HG03432 (cell line): ENCODE data around the gene EEF1B2.
"Not testable (repeated sequence)": the region's sequence is repeated elsewhere in the genome, so short reads cannot be mapped to it uniquely, and the experiment has no call there.

Experiments used
- ATAC-seq: cut with Tn5 transposase; IDR thresholded peaks from one replicate; pipeline ENCODE4 v1.9.1; 2021; ENCODE audit warnings: mild to moderate bottlenecking, moderate library complexity; ENCODE audit not compliant: unreplicated experiment

EEF1B2 gene

GRCh38 chr2:206163251-206163880, 3.7 kb downstream of the EEF1B2 start:
- no peak for ATAC-seq

DNA sequence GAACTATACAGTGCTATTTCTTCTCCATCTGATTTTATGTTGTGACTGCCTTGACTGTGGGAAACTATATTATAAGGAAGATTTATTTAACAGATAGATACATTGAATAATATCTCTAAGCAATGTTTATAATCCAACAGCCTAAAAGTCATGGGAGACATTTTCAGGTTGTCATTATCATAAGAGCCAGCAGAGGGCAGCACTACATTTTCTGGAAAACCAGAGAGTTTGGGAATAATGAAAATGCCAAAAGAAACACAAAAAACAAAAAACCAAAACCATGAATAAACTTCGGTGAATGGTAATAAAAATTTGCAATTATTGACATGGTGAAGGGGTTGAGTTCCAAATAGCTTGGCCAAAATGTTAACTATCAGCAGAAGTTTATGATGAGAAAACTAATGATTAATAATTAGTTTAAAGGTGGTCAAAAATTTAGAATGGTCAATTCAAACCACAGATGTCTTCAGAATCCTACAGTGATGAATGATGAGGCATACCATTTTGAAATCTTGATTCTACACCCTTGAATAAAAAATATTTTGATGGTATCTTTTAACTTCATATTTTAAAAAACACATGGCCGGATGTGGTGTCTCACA, 4.7 kb downstream of the EEF1B2 start:
- ATAC-seq: no peak

GRCh38 chr2:206168230-206168629, 8.5 kb downstream of the EEF1B2 start:
- not testable (repeated sequence) for ATAC-seq

DNA sequence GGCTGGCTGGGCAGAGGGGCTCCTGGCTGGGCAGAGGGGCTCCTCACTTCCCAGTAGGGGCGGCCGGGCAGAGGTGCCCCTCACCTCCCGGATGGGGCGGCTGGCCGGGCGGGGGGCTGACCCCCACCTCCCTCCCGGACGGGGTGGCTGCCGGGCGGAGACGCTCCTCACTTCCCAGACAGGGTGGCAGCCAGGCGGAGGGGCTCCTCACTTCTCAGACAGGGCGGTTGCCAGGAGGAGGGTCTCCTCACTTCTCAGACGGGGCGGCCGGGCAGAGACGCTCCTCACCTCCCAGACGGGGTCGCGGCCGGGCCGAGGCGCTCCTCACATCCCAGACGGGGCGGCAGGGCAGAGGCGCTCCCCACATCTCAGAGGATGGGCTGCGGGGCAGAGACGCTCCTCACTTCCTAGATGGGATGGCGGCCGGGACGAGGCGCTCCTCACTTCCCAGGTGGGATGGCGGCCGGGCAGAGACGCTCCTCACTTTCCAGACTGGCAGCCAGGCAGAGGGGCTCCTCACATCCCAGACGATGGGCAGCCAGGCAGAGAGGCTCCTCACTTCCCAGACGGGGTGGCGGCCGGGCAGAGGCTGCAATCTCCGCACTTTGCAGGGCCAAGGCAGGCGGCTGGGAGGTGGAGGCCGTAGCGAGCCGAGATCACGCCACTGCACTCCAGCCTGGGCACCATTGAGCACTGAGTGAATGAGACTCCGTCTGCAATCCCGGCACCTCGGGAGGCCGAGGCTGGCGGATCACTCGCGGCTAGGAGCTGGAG, 12.1 kb downstream of the EEF1B2 start:
- ATAC-seq: not testable (repeated sequence)

GRCh38 chr2:206173147-206173546, 13.5 kb downstream of the EEF1B2 start:
- no peak for ATAC-seq

- ATAC-seq: no peak
Observed at GRCh38 chr2:206176121-206176520, 16.4 kb downstream of the EEF1B2 start.

DNA sequence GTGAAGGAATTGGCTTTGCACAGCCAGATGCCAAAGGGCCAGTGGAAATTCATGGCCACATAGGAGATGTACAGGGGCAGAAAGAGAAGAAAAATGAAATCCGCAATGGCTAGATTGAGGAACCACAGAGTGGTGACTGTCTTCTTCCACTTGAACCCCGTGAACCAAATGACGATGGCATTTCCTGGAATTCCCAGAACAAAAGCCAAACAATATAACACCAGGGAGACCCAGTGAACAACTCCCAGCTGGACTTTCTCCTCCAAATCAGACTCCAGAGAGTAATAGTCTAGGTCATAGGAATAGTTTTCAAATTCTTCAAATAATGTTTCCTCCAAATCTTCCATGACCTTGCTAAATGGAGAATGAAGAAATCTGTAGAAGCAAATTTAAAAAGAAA, 17.2 kb downstream of the EEF1B2 start:
- no peak for ATAC-seq

DNA sequence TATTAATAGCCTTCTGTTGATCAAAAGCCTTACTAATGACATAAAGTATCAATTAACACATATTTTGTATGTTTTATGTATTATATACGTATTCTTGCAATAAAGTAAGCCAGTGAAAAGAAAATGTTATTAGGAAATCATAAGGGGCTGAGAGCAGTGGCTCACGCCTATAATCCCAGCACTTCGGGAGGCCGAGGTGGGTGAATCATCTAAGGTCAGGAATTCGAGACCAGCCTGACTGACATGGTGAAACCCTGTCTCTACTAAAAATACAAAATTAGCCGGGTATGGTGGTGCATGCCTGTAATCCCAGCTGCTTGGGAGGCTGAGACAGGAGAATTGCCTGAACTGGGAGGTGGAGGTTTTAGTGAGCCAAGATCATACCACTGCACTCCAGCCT, 21.8 kb downstream of the EEF1B2 start:
- ATAC-seq: not testable (repeated sequence)

GRCh38 chr2:206189691-206190090, 30.0 kb downstream of the EEF1B2 start:
- no peak for ATAC-seq

DNA sequence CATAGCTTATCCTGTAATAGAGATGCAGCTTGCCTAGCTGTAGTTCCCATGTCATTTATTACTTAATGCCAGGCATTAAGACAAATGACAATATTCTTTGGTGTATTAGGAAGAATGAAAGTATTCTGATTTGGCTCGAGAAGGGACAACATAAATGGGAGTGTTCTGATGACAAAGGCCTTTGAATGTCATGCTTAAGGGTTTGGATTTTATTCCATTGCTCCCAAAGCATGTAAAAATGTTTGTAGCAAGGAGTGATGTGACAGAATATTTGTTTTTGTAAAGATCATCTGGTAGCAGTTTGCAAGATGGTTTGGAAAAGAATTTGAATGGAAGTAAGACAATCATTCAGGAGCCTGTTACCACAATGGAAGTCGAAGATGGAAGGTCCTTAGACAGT, 30.4 kb downstream of the EEF1B2 start:
- no peak for ATAC-seq

- ATAC-seq: no peak
Observed at GRCh38 chr2:206190689-206191088, 31.0 kb downstream of the EEF1B2 start.

DNA sequence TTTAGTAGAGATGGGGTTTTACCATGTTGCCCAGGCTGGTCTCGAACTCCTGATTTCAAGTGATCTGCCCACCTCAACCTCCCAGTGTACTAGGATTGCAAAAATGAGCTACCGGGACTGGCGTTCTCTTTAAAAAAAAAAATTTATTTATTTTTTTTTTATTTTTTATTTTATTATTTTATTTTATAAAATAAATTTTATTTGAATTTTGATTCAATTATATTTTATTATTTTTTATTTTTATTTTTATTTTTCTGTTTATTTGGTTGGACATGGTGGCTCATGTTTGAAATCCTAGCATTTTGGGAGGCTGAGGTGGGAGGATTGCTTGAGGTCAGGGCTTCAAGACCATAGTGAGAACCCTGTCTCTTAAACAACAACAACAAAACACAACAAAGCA, 32.5 kb downstream of the EEF1B2 start:
- ATAC-seq: no peak

DNA sequence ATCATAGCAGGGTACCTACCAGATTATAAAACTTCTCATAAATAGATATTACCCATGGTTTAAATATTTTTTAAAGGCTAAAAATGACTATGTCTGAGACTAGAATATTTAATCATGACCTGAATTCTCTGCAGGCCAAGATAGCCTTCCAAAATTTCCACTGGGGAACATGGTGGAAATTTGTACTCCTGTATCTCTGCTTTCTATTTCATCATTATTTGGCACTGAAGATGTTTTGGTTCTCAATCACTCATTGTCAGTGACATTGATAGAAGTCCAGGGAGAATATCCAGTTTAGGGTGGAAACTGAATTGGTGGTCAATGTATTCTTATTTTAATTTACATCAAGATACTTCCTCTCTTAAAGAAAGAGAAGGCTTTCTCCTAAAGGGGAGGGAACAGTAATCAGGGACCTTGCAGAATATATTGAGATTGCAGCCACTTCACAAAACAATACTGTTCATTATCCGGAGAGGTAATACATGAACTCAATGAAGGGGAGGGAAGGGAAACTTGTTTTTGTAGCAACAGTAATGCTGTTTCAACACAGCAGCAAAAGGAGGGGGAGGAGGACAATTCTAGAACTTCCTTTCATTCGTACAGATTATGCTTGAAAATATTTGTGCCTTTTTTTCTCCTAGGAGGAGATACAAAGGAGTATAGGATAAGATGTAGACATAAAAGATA, 34.1 kb downstream of the EEF1B2 start:
- no peak for ATAC-seq

DNA sequence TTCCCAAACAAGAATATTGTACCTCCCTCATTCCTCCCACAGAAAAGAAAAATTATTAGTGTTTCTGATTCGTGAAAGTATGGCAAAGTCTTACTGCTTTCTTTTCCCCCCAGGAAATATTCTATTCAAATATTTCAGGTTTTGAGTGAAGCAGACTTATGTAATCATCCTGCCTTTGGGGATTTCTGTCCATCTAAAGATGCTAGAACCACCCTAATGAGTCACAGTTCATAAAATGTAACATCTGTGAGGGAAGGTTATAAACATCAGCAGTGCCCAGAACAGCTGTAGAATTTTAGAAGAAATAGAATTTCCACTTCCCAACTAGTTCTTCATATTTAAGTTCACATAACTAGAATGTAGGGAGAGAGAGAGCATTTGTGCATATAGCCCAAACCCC, 39.0 kb downstream of the EEF1B2 start:
- ATAC-seq: no peak

GRCh38 chr2:206201075-206201848, 41.6 kb downstream of the EEF1B2 start:
- ATAC-seq: no peak

DNA sequence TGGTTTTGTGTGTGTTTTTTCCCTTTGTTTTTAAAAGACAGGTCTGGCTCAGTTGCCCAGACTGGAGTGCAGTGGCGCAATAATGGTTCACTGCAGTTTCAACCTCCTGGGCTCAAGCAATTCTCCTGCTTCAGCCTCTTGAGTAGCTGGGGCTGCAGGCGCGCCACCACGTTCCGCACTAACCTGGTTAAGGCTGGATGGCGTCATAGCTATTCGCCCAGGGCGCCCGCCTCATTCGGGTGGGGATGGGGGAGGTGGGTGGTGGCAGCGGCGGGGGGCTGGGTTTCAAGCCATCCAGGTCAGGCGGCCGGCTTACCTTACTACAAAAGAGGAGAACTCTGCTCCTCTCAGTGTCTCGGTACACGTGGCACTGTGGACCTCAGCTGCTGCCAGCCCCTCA, 42.8 kb downstream of the EEF1B2 start:
- no peak for ATAC-seq

DNA sequence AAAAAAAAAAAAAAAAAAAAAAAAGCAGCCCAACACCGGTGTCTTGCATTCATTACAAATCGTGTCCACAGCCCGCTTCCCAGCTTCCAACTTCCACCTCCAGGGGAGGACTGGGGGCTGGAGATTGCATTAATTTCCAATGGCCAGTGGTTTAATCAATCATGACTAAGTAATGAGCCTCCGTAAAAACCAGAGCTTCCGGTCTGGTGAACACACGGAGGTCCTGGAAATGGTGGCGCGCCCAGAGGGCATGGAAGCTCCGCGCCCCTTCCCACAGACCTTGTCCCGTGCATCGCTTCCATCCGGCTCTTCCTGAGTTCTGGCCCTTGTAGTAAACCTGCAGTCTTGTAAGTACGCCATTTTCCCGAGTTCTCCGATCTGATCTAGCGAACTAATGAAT, 43.6 kb downstream of the EEF1B2 start:
- no peak for ATAC-seq

GRCh38 chr2:206204710-206205109, 45.0 kb downstream of the EEF1B2 start:
- no peak for ATAC-seq

GRCh38 chr2:206207316-206207715, 47.6 kb downstream of the EEF1B2 start:
- not testable (repeated sequence) for ATAC-seq

- no peak for ATAC-seq
Observed at GRCh38 chr2:206208900-206209299, 49.2 kb downstream of the EEF1B2 start.
